Psoas muscle (tissue), 8 donors: ENCODE data around the gene LPAR5. TPM values are rescaled to one million over a fixed set of nuclear protein-coding genes. Genes with fewer than 3 reads are reported as not detected.

Source experiments
- ATAC-seq, 4 donors: fragments of 200-7000 bp; cut with Tn5 transposase; one replicate each; pipeline ENCODE4 v1.9.1; 2020; ENCODE audit warnings: moderate library complexity in 3 of 4, mild to moderate bottlenecking in 2 of 4
- DNase-seq, 2 donors: peaks; one replicate each; pipeline ENCODE4 v3.0.0-alpha.2; 2020
- H3K27ac ChIP-seq: fragments of 200-600 bp; one replicate; pipeline ENCODE4 v1.8.0; 2022
- H3K27me3 ChIP-seq, 3 donors: fragments of 200-600 bp in 1 of 3; one replicate each; pipeline versions ENCODE4 v1.6.1 to v1.8.0; 2013 to 2022; ENCODE audit warnings: low read length in 2 of 3, mild to moderate bottlenecking in 2 of 3, moderate library complexity in 1 of 3; ENCODE audit not compliant: insufficient read depth in 3 of 3
- H3K36me3 ChIP-seq, 2 donors: fragments of 200-600 bp in 1 of 2; one replicate each; pipeline versions ENCODE4 v1.6.1 to v1.8.0; 2013 to 2022; ENCODE audit warnings: low read depth in 1 of 2, mild to moderate bottlenecking in 1 of 2, moderate library complexity in 1 of 2; ENCODE audit not compliant: insufficient read depth in 1 of 2
- H3K4me1 ChIP-seq: fragments of 200-600 bp; one replicate; pipeline ENCODE4 v1.8.0; 2022
- H3K4me3 ChIP-seq: fragments of 200-600 bp; one replicate; pipeline ENCODE4 v1.8.0; 2022; ENCODE audit warnings: mild to moderate bottlenecking
- H3K9me3 ChIP-seq: fragments of 200-600 bp; one replicate; pipeline ENCODE4 v1.8.0; 2022
- CTCF ChIP-seq: fragments of 200-600 bp; IDR thresholded peaks from one replicate; pipeline ENCODE4 v1.8.0; 2022; ENCODE audit warnings: antibody characterized with exemption
- WGBS, 3 donors: extraction: QIAGEN DNeasy Blood & Tissue Kit; methylation state at CpG; one replicate each; pipeline versions ENCODE4 v1.1.6 to v1.1.7; 2013; 5-methylcytosine and 5-hydroxymethylcytosine counted together
- intact Hi-C, 2 donors: fragments of 100-400 bp; cut with DNase I; formaldehyde crosslinking; loops; one replicate each; pipeline versions ENCODE4 v1.11.0 to v1.14.2; 2022
- polyA plus RNA-seq, 3 donors: library from polyadenylated mRNA; stranded (reverse); fragments of 200-250 nt; gene quantifications; one replicate each; pipeline ENCODE4 v1.2.3, GENCODE V29; 2013
- total RNA-seq, 4 donors: library from RNA; stranded (reverse); fragmentation: NEBNext Ultra II Directional in 2 of 4; extraction: Animal tissue kit (Norgen Biotek cat#: 25700) in 2 of 4; gene quantifications; one replicate each; pipeline versions ENCODE4 v1.2.1 to v1.2.4, GENCODE V29; 2021 to 2023
- donor health status: healthy with polysubstance abuse.
- donor health status: DM: no; HTN: no; CAD: no; lungs with moderate emphysema.
- donor health status: Bipolar disorder and iron deficiency.
- donor health status: healthy.
- donor health status: DM: yes; HTN: yes; CAD: no.
- donor health status: DM: no; HTN: no; CAD: no.
- donor health status: DM: no; HTN: no; CAD: no.
- donor health status: DM: yes; HTN: yes; CAD: no.

The LPAR5 gene
- total and polyA plus RNA-seq, 7 donors = 0.04 to 0.60 (median 0.30) TPM

- no peaks in the 10 kb centered on the region for H3K9me3 ChIP-seq
- peak in 1 of 2 donors; percentile 46 for DNase-seq
- intact Hi-C loops = no loop called here
- no peak overlapping the region for H3K27ac ChIP-seq
- H3K4me3 ChIP-seq = no peak overlapping the region
- peaks cover 0 to 6% (median under 1%) of the 10 kb centered on the region in 3 donors for H3K27me3 ChIP-seq
- ATAC-seq = no peak
- WGBS, 3 donors = 32 to 54% (median 38%) methylated on average over 5 of the region's 5 CpGs
- H3K36me3 ChIP-seq = no peaks in the 10 kb centered on the region
- no peak for TF ChIP-seq CTCF
- no peaks in the 10 kb centered on the region for H3K4me1 ChIP-seq
Observed at GRCh38 chr12:6630736-6631135, 5.0 kb downstream of the LPAR5 start.

- Histone ChIP-seq H3K9me3 (no peaks in the 10 kb centered on the region), H3K4me1 (no peaks in the 10 kb centered on the region), H3K27me3 (peaks cover 0 to 6% (median 0%) of the 10 kb centered on the region in 3 donors), H3K4me3 (no peak overlapping the region), H3K36me3 (no peaks in the 10 kb centered on the region), H3K27ac (no peak overlapping the region)
- ATAC-seq (no peak), DNase-seq (no peak)
- intact Hi-C loops = no loop called here
- no peak for TF ChIP-seq CTCF
- WGBS, 3 donors = 54 to 62% (median 59%) methylated on average over 7 of the region's 7 CpGs
Observed at GRCh38 chr12:6627616-6628015, 8.1 kb downstream of the LPAR5 start.

GRCh38 chr12:6626654-6627283 lies 9.0 kb downstream of the LPAR5 start:
- no peak for TF ChIP-seq CTCF
- Histone ChIP-seq H3K27ac (no peak overlapping the region), H3K36me3 (no peaks in the 10 kb centered on the region), H3K4me1 (no peaks in the 10 kb centered on the region), H3K9me3 (no peaks in the 10 kb centered on the region), H3K4me3 (no peak overlapping the region), H3K27me3 (peaks cover 0 to 6% (median 0%) of the 10 kb centered on the region in 3 donors)
- intact Hi-C loops = no loop called here
- ATAC-seq (no peak), DNase-seq (peak in 1 of 2 donors; percentile 13)
- WGBS, 3 donors = 73 to 78% (median 74%) methylated on average over 8 of the region's 8 CpGs

GRCh38 chr12:6620885-6621274 lies 14.9 kb downstream of the LPAR5 start:
- H3K27me3 ChIP-seq = peaks cover 0 to 22% (median 3%) of the 10 kb centered on the region in 3 donors
- ATAC-seq = no peak
- no peak for TF ChIP-seq CTCF
- intact Hi-C loops = no loop called here
- H3K9me3 ChIP-seq = no peaks in the 10 kb centered on the region
- H3K4me3 ChIP-seq = peak overlapping the region; percentile 44
- H3K4me1 ChIP-seq = no peaks in the 10 kb centered on the region
- H3K36me3 ChIP-seq = no peaks in the 10 kb centered on the region
- 82 to 84% (median 84%) methylated on average over 28 to 29 of the region's 29 CpGs for WGBS, 3 donors
- no peak overlapping the region for H3K27ac ChIP-seq
- DNase-seq = peak in 1 of 2 donors; percentile 34
